SK-N-MC (cell line): Measurements from ENCODE around the gene CASZ1.

Experiments used
- EZH2 ChIP-seq: fragments of 200-600 bp; sonication (generic); IDR thresholded peaks from one replicate; pipeline ENCODE4 v1.6.1; 2017; ENCODE audit warnings: antibody characterized with exemption
- POLR2AphosphoS5 ChIP-seq: IDR thresholded peaks from 2 replicates; pipeline ENCODE4 v1.6.1; 2012; ENCODE audit warnings: mild to moderate bottlenecking, low read depth, low read length, borderline replicate concordance

DNA sequence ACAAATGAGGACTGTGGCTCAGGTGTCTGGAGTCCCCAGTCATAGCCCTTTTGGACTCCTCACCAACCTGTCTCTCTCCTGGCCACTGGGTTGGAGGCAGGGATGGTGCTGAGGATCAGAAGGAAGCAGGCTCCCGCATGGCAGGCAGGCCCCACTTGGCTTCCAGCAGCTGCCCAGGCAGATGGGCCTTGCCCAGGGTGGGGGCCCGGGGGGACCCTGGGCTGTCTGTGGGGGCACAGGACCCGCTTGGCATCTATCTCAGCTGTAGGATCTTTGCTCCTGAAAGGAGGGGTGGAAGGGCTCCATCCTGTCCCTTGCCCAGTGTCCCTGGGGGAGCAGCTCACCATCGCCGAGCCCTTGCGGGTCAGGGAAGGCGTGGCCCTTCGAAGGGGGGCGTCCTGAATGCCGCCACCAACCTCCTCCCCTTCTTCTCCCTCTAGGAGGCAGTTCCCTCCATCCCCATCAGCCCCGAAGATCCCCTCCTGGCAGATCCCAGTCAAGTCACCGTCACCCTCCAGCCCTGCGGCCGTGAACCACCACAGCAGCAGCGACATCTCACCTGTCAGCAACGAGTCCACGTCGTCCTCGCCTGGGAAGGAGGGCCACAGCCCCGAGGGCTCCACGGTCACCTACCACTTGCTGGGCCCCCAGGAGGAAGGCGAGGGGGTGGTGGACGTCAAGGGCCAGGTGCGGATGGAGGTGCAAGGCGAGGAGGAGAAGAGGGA lies 167.2 kb downstream of the CASZ1 start:
- no peak for TF ChIP-seq POLR2AphosphoS5
- no peak for TF ChIP-seq EZH2
